ENCODE measurements around the gene PTDSS2. TPM values are rescaled to one million over a fixed set of nuclear protein-coding genes. Genes with fewer than 3 reads are reported as not detected.

PTDSS2 gene
- total and polyA plus RNA-seq, 2 of the 13 experiments (the other 11 are each of a cell fraction or from before 2014, with no cell fraction given), result 21.7 to 26.4 TPM

DNA sequence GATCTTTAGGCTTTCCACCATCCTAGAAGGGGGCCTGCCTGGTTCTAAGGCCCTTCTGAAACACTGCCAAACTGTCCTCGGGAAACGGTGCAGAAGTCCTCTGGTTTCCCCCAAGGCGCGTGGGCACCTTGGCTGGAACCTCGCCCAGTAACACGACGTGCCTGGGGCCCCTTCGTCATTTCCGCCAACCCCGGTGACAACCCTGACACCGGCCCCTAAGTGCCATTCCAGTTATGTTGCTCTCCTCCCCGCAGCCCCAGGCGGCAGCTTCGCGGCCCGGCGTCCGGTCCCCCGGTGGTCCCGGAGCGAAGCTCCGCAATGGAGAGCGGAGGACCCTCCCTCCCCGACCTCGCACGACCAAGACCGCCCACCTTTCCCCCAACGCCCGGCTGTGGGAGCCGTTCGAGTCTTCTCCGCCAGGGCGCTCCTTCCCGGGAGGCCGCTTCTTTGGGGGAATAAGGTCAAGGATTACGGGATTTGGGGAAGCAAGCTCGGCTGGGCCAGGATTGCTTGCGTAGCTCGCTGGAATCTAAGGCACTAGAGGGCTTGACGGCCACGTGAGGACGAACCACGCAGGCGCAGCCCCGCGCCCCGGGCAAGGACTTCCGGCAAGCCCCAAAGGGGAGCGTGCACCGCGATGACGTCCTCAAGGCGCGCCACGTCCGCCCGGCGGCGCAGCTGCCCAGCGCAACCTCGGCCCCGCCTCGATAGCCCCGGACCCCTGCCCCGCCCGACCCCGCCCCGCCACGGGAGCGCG, 56.3 kb downstream of the PTDSS2 start (continued):
- TF ChIP-seq ZSCAN22 (CRISPR knock-in tag; IDR thresholded peaks at IDR 0.05) (no peak), TBX2 (CRISPR knock-in tag; IDR thresholded peaks at IDR 0.05; ENCODE audit: borderline replicate concordance) (peak; percentile 86), ZNF331 (CRISPR knock-in tag; IDR thresholded peaks at IDR 0.05) (0 out of 2 replicates have a peak, but pooled peaks have one; percentile 46), FOXJ3 (CRISPR knock-in tag; IDR thresholded peaks at IDR 0.05; ENCODE audit: borderline replicate concordance) (peak; percentile 75), HOXA3 (CRISPR knock-in tag; IDR thresholded peaks at IDR 0.05) (peak; percentile 96), TRIM24 (CRISPR knock-in tag; IDR thresholded peaks at IDR 0.05) (no peak), ZNF33B (CRISPR knock-in tag; IDR thresholded peaks at IDR 0.05) (0 out of 2 replicates have a peak, but pooled peaks have one; percentile 56), HOXD1 (CRISPR knock-in tag; IDR thresholded peaks at IDR 0.05) (0 out of 2 replicates have a peak, but pooled peaks have one; percentile 22), BHLHE40 (IDR thresholded peaks at IDR 0.05; ENCODE audit: low read length) (peak; percentile 77), ZNF547 (CRISPR knock-in tag; IDR thresholded peaks at IDR 0.05) (peak; percentile 71; the same call in 1 of the 2 replicates), ZNF30 (CRISPR knock-in tag; IDR thresholded peaks at IDR 0.05) (no peak), NCOA5 (CRISPR knock-in tag; IDR thresholded peaks at IDR 0.05) (no peak), ZNF451 (CRISPR knock-in tag; IDR thresholded peaks at IDR 0.05) (no peak; the same call in 1 of the 2 replicates), ZFAT (CRISPR knock-in tag; conservative IDR thresholded peaks at IDR 0.05) (no peak), AGO1 (IDR thresholded peaks at IDR 0.05; ENCODE audit: low read depth, low read length, poor library complexity, severe bottlenecking) (peak; percentile 77), ZNF816 (CRISPR knock-in tag; IDR thresholded peaks at IDR 0.05; ENCODE audit: borderline replicate concordance) (no peak), PCBP2 (optimal IDR thresholded peaks at IDR 0.05; ENCODE audit: low read depth, low read length, poor library complexity, severe bottlenecking) (no peak), ZNF235 (CRISPR knock-in tag; IDR thresholded peaks at IDR 0.05; ENCODE audit: borderline replicate concordance) (no peak)
- TF ChIP-seq, protein P1, sequence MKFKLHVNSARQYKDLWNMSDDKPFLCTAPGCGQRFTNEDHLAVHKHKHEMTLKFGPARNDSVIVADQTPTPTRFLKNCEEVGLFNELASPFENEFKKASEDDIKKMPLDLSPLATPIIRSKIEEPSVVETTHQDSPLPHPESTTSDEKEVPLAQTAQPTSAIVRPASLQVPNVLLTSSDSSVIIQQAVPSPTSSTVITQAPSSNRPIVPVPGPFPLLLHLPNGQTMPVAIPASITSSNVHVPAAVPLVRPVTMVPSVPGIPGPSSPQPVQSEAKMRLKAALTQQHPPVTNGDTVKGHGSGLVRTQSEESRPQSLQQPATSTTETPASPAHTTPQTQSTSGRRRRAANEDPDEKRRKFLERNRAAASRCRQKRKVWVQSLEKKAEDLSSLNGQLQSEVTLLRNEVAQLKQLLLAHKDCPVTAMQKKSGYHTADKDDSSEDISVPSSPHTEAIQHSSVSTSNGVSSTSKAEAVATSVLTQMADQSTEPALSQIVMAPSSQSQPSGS (CRISPR knock-in tag; IDR thresholded peaks at IDR 0.05), result no peak
- TF ChIP-seq, protein P2, sequence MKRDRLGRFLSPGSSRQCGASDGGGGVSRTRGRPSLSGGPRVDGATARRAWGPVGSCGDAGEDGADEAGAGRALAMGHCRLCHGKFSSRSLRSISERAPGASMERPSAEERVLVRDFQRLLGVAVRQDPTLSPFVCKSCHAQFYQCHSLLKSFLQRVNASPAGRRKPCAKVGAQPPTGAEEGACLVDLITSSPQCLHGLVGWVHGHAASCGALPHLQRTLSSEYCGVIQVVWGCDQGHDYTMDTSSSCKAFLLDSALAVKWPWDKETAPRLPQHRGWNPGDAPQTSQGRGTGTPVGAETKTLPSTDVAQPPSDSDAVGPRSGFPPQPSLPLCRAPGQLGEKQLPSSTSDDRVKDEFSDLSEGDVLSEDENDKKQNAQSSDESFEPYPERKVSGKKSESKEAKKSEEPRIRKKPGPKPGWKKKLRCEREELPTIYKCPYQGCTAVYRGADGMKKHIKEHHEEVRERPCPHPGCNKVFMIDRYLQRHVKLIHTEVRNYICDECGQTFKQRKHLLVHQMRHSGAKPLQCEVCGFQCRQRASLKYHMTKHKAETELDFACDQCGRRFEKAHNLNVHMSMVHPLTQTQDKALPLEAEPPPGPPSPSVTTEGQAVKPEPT (CRISPR knock-in tag; IDR thresholded peaks at IDR 0.05; ENCODE audit: low read depth), result no peak
- TF ChIP-seq, protein P3, sequence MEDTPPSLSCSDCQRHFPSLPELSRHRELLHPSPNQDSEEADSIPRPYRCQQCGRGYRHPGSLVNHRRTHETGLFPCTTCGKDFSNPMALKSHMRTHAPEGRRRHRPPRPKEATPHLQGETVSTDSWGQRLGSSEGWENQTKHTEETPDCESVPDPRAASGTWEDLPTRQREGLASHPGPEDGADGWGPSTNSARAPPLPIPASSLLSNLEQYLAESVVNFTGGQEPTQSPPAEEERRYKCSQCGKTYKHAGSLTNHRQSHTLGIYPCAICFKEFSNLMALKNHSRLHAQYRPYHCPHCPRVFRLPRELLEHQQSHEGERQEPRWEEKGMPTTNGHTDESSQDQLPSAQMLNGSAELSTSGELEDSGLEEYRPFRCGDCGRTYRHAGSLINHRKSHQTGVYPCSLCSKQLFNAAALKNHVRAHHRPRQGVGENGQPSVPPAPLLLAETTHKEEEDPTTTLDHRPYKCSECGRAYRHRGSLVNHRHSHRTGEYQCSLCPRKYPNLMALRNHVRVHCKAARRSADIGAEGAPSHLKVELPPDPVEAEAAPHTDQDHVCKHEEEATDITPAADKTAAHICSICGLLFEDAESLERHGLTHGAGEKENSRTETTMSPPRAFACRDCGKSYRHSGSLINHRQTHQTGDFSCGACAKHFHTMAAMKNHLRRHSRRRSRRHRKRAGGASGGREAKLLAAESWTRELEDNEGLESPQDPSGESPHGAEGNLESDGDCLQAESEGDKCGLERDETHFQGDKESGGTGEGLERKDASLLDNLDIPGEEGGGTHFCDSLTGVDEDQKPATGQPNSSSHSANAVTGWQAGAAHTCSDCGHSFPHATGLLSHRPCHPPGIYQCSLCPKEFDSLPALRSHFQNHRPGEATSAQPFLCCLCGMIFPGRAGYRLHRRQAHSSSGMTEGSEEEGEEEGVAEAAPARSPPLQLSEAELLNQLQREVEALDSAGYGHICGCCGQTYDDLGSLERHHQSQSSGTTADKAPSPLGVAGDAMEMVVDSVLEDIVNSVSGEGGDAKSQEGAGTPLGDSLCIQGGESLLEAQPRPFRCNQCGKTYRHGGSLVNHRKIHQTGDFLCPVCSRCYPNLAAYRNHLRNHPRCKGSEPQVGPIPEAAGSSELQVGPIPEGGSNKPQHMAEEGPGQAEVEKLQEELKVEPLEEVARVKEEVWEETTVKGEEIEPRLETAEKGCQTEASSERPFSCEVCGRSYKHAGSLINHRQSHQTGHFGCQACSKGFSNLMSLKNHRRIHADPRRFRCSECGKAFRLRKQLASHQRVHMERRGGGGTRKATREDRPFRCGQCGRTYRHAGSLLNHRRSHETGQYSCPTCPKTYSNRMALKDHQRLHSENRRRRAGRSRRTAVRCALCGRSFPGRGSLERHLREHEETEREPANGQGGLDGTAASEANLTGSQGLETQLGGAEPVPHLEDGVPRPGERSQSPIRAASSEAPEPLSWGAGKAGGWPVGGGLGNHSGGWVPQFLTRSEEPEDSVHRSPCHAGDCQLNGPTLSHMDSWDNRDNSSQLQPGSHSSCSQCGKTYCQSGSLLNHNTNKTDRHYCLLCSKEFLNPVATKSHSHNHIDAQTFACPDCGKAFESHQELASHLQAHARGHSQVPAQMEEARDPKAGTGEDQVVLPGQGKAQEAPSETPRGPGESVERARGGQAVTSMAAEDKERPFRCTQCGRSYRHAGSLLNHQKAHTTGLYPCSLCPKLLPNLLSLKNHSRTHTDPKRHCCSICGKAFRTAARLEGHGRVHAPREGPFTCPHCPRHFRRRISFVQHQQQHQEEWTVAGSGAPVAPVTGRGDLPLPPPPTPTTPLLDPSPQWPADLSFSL (CRISPR knock-in tag; IDR thresholded peaks at IDR 0.05), result no peak
